Measurements from ENCODE around the gene AIDA. TPM values are rescaled to one million over a fixed set of nuclear protein-coding genes. Genes with fewer than 3 reads are reported as not detected.

Gene AIDA
- total RNA-seq, 2 donors from 2014 or later, result 129 to 136 TPM

DNA sequence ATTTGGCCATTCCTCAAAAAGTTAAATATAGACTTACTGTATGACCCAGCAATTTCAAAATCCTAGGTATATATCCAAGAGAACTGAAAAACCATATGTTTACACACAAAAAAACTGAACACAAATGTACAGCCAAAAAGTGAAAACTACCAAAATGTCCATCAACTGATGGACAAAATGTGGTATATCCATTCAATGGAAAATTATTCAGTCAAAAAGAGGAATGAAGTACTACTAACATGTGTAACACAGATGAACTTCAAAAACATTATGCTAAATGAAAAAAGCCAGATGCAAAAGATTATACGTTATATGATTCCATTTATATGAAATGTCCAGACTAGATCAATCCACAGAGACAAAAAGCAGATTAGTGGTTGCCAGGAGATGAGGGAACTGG lies 8.0 kb downstream of the AIDA start:
- H3K4me1 Mint-ChIP-seq, result peaks cover 15% of the 10 kb centered on the region
- peaks cover 33% of the 10 kb centered on the region for H3K9me3 Mint-ChIP-seq
- peaks cover 68% of the 10 kb centered on the region for H3K36me3 Mint-ChIP-seq (ENCODE audit: low read depth)
- no peak overlapping the region for H3K27ac Mint-ChIP-seq
- H3K4me3 Mint-ChIP-seq, result no peak overlapping the region
- WGBS, 2 experiments (ENCODE audit: insufficient coverage in 1 of 2, insufficient read length in 1 of 2), result 100% methylated on average over 1 of the region's 1 CpG; no CpG with 5 or more reads in 1 of the 2 experiments
- peaks cover 6% of the 10 kb centered on the region for H3K4me1 ChIP-seq (ENCODE audit: control insufficient read depth, insufficient read depth, low read length)
- H3K36me3 ChIP-seq (ENCODE audit: control insufficient read depth, insufficient read depth, low read length), result peaks cover 57% of the 10 kb centered on the region
- TF ChIP-seq CTCF (conservative IDR thresholded peaks at IDR 0.05), result no peak
- H3K27me3 ChIP-seq (ENCODE audit: control insufficient read depth, insufficient read depth, low read length, poor library complexity, severe bottlenecking), result no peaks in the 10 kb centered on the region
- H3K27me3 Mint-ChIP-seq (ENCODE audit: insufficient read depth), result no peaks in the 10 kb centered on the region
- no peak overlapping the region for H3K27ac ChIP-seq (ENCODE audit: low read depth, low read length)
- H3K4me3 ChIP-seq (ENCODE audit: low read length), result peak overlapping the region; percentile 62
- peaks cover 58% of the 10 kb centered on the region for H3K9me3 ChIP-seq (ENCODE audit: control insufficient read depth, low read length)
- no peak overlapping the region for H3K9ac ChIP-seq (ENCODE audit: extremely low read depth, low read length, poor library complexity, severe bottlenecking)
- no peak for DNase-seq

DNA sequence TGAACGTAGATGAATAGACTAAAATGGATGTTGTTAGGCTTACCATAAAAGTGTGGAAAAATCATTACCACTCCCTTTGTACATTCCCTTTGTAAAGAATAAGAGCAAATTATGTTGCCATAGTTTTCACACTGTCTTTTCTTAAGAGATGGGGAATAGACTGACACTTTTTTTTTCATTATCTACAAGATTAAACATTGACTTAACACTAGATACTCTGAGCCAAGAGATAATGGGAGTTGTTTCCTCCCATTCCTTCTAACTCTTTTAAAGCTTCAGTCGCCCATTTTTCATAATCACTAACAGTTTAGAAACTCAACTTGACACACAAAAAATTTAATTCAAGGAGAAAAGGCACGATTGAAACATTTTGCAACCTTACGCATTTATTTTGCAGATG lies 10.1 kb downstream of the AIDA start:
- no peaks in the 10 kb centered on the region for H3K27me3 Mint-ChIP-seq (ENCODE audit: insufficient read depth)
- peaks cover 6% of the 10 kb centered on the region for H3K4me1 ChIP-seq (ENCODE audit: control insufficient read depth, insufficient read depth, low read length)
- peaks cover 15% of the 10 kb centered on the region for H3K4me1 Mint-ChIP-seq
- peaks cover 61% of the 10 kb centered on the region for H3K36me3 Mint-ChIP-seq (ENCODE audit: low read depth)
- peaks cover 61% of the 10 kb centered on the region for H3K9me3 ChIP-seq (ENCODE audit: control insufficient read depth, low read length)
- peaks cover 33% of the 10 kb centered on the region for H3K9me3 Mint-ChIP-seq
- peak overlapping the region; percentile 62 for H3K4me3 ChIP-seq (ENCODE audit: low read length)
- no peak for TF ChIP-seq CTCF (conservative IDR thresholded peaks at IDR 0.05)
- WGBS, 2 experiments (ENCODE audit: insufficient coverage in 1 of 2, insufficient read length in 1 of 2), result 71 to 87% methylated on average over 3 of the region's 4 CpGs
- DNase-seq, result no peak
- peaks cover 58% of the 10 kb centered on the region for H3K36me3 ChIP-seq (ENCODE audit: control insufficient read depth, insufficient read depth, low read length)
- H3K27me3 ChIP-seq (ENCODE audit: control insufficient read depth, insufficient read depth, low read length, poor library complexity, severe bottlenecking), result no peaks in the 10 kb centered on the region
- peak overlapping the region; percentile 81 for H3K27ac Mint-ChIP-seq
- H3K4me3 Mint-ChIP-seq, result peak overlapping the region; percentile 33
- no peak overlapping the region for H3K27ac ChIP-seq (ENCODE audit: low read depth, low read length)
- no peak overlapping the region for H3K9ac ChIP-seq (ENCODE audit: extremely low read depth, low read length, poor library complexity, severe bottlenecking)

DNA sequence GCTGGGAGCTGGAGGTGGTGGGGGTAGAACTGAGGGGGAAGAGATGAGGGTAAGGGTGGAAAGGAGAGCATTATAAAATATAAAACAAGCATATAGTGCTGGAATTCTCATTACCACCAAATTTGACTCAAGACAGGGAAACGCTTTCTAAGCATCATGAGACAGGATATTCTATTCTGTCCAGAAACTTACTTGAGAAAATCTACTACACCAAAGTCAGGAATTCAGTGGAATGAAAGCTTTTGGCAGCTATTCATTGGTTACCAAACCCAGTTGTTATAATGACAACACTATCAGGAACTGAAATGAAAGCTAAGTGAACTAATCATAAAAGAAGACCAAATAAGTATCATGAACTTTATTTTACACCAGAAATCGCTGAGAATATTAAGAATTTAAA lies 14.5 kb downstream of the AIDA start:
- Histone ChIP-seq H3K4me1 (ENCODE audit: control insufficient read depth, insufficient read depth, low read length) (peaks cover 5% of the 10 kb centered on the region), H3K36me3 (ENCODE audit: control insufficient read depth, insufficient read depth, low read length) (peaks cover 42% of the 10 kb centered on the region), H3K27me3 (ENCODE audit: control insufficient read depth, insufficient read depth, low read length, poor library complexity, severe bottlenecking) (no peaks in the 10 kb centered on the region), H3K9me3 (ENCODE audit: control insufficient read depth, low read length) (peaks cover 26% of the 10 kb centered on the region), H3K9ac (ENCODE audit: extremely low read depth, low read length, poor library complexity, severe bottlenecking) (no peak overlapping the region), H3K27ac (ENCODE audit: low read depth, low read length) (no peak overlapping the region), H3K4me3 (ENCODE audit: low read length) (no peak overlapping the region)
- H3K9me3 Mint-ChIP-seq, result peaks cover 9% of the 10 kb centered on the region
- H3K27me3 Mint-ChIP-seq (ENCODE audit: insufficient read depth), result no peaks in the 10 kb centered on the region
- no peak for TF ChIP-seq CTCF (conservative IDR thresholded peaks at IDR 0.05)
- peaks cover 34% of the 10 kb centered on the region for H3K36me3 Mint-ChIP-seq (ENCODE audit: low read depth)
- no peak overlapping the region for H3K4me3 Mint-ChIP-seq
- DNase-seq, result no peak
- peaks cover 9% of the 10 kb centered on the region for H3K4me1 Mint-ChIP-seq
- no peak overlapping the region for H3K27ac Mint-ChIP-seq
- 100% methylated on average over 1 of the region's 2 CpGs for WGBS, 2 experiments (ENCODE audit: insufficient coverage in 1 of 2, insufficient read length in 1 of 2)

Data from endodermal cell (in vitro differentiated cells).